Measurements from ENCODE around the gene KLHL13. TPM values are rescaled to one million over a fixed set of nuclear protein-coding genes. Genes with fewer than 3 reads are reported as not detected.

Gene KLHL13
- total RNA-seq, 6 experiments from 2014 or later, result 1.2 to 3.2 (median 1.8) TPM

GRCh38 chrX:117871796-117872195 lies 244.8 kb downstream of the KLHL13 start:
- no peaks in the 10 kb centered on the region for H3K9me3 ChIP-seq
- ATAC-seq, result no peak
- H3K4me3 ChIP-seq, result no peak overlapping the region
- no peak overlapping the region for H3K27ac ChIP-seq
- DNase-seq, result no peak
- intact Hi-C loops (cut with DNase I), result no loop called here
- no peaks in the 10 kb centered on the region for H3K36me3 ChIP-seq
- TF ChIP-seq POLR2A (IDR thresholded peaks at IDR 0.05), result no peak
- no peak for TF ChIP-seq CTCF (IDR thresholded peaks at IDR 0.05)
- no peaks in the 10 kb centered on the region for H3K27me3 ChIP-seq
- H3K4me1 ChIP-seq, result no peaks in the 10 kb centered on the region
- 60% methylated on average over 1 of the region's 1 CpG for WGBS (ENCODE audit: insufficient coverage, low coverage, low lambda C conversion rate, missing lambda C conversion rate)

- 75% methylated on average over 1 of the region's 1 CpG for WGBS (ENCODE audit: insufficient coverage, low coverage, low lambda C conversion rate, missing lambda C conversion rate)
- intact Hi-C loops (cut with DNase I), result no loop called here
Measured at GRCh38 chrX:117860517-117860916, 256.1 kb downstream of the KLHL13 start.

GRCh38 chrX:117854806-117855205 lies 261.8 kb downstream of the KLHL13 start:
- peak in 3 of 4 donors; percentile 38 to 59 (median 56) for ATAC-seq
- no peak overlapping the region for H3K27ac ChIP-seq
- no peaks in the 10 kb centered on the region for H3K9me3 ChIP-seq
- H3K36me3 ChIP-seq, result no peaks in the 10 kb centered on the region
- no peaks in the 10 kb centered on the region for H3K27me3 ChIP-seq
- TF ChIP-seq CTCF (IDR thresholded peaks at IDR 0.05) (no peak), POLR2A (IDR thresholded peaks at IDR 0.05) (no peak)
- DNase-seq, result no peak
- H3K4me3 ChIP-seq, result no peak overlapping the region
- 31% methylated on average over 2 of the region's 2 CpGs for WGBS (ENCODE audit: insufficient coverage, low coverage, low lambda C conversion rate, missing lambda C conversion rate)
- no peaks in the 10 kb centered on the region for H3K4me1 ChIP-seq
- intact Hi-C loops (cut with DNase I), result no loop called here

More at GRCh38 chrX:117860517-117860916, 256.1 kb downstream of the KLHL13 start:
- H3K27me3 ChIP-seq, result no peaks in the 10 kb centered on the region
- H3K9me3 ChIP-seq, result no peaks in the 10 kb centered on the region
- H3K27ac ChIP-seq, result no peak overlapping the region
- DNase-seq (no peak), ATAC-seq (no peak)
- H3K4me1 ChIP-seq, result no peaks in the 10 kb centered on the region
- TF ChIP-seq CTCF (IDR thresholded peaks at IDR 0.05), result no peak
- no peak for TF ChIP-seq POLR2A (IDR thresholded peaks at IDR 0.05)
- no peak overlapping the region for H3K4me3 ChIP-seq
- no peaks in the 10 kb centered on the region for H3K36me3 ChIP-seq

- TF ChIP-seq CTCF (IDR thresholded peaks at IDR 0.05) (no peak), POLR2A (IDR thresholded peaks at IDR 0.05) (no peak)
- DNase-seq, result no peak
- Histone ChIP-seq H3K4me3 (no peak overlapping the region), H3K4me1 (no peaks in the 10 kb centered on the region), H3K9me3 (no peaks in the 10 kb centered on the region), H3K27me3 (no peaks in the 10 kb centered on the region), H3K36me3 (no peaks in the 10 kb centered on the region), H3K27ac (no peak overlapping the region)
- ATAC-seq, result peak; percentile 51 to 74 (median 70)
- intact Hi-C loops (cut with DNase I), result no loop called here
- 69% methylated on average over 2 of the region's 2 CpGs for WGBS (ENCODE audit: insufficient coverage, low coverage, low lambda C conversion rate, missing lambda C conversion rate)
Measured at GRCh38 chrX:117851025-117851424, 265.6 kb downstream of the KLHL13 start.

Small RNA genes lying within 50 kb of the gene (small RNA-seq; reads per million reads assigned to genes)
- 0 reads per million in 2 experiments for gene RF00019
- 0 reads per million in 2 experiments for gene TUBB4BP3

Other genes starting within 250 kb of the KLHL13 start
- gene WDR44, start 229.3 kb upstream of the KLHL13 start, total RNA-seq, result 10 to 100 TPM in 2 of 6 experiments, 1 to 10 TPM in 4; 6.2 to 11.6 (median 8.0) TPM

Measured in right lobe of liver (tissue), 6 donors.